SJCRH30 (cell line): ENCODE measurements around the gene KIF21B. TPM values are rescaled to one million over a fixed set of nuclear protein-coding genes. Genes with fewer than 3 reads are reported as not detected.

Source experiments
- DNase-seq, 2 experiments: peaks; one replicate each; pipeline ENCODE4 v3.0.0-alpha.2; 2015 to 2020
- H3K27ac ChIP-seq: fragments of 250-450 bp; sonication (Bioruptor Pico); 2 replicates; pipeline ENCODE4 v1.5.1; 2020; ENCODE audit warnings: mild to moderate bottlenecking, moderate library complexity
- H3K27me3 ChIP-seq: fragments of 250-450 bp; sonication (Bioruptor Pico); 2 replicates; pipeline ENCODE4 v1.5.1; 2020; ENCODE audit warnings: mild to moderate bottlenecking, moderate library complexity
- H3K36me3 ChIP-seq: fragments of 250-450 bp; sonication (Bioruptor Pico); 2 replicates; pipeline ENCODE4 v1.5.1; 2020; ENCODE audit warnings: mild to moderate bottlenecking, moderate library complexity
- H3K4me1 ChIP-seq: fragments of 250-450 bp; sonication (Bioruptor Pico); 2 replicates; pipeline ENCODE4 v1.5.1; 2020; ENCODE audit warnings: mild to moderate bottlenecking, moderate library complexity
- H3K4me3 ChIP-seq: fragments of 250-450 bp; sonication (Bioruptor Pico); 2 replicates; pipeline ENCODE4 v1.5.1; 2020; ENCODE audit warnings: mild to moderate bottlenecking, moderate library complexity
- H3K9me3 ChIP-seq: fragments of 250-450 bp; sonication (Bioruptor Pico); replicated peaks from 2 replicates; pipeline ENCODE4 v1.5.1; 2020; ENCODE audit warnings: mild to moderate bottlenecking, moderate library complexity
- total RNA-seq: library from RNA; depleted of rRNA; stranded (reverse); fragments of >200 nt; shearing (Covaris generic); gene quantifications from 2 replicates; pipeline ENCODE4 v1.2.3, GENCODE V29; 2014; rRNA removed

The KIF21B gene
- total RNA-seq, 1 experiment from 2014 or later, result 0.61 TPM

GRCh38 chr1:200921571-200922110, 101.9 kb downstream of the KIF21B start:
- no peak for DNase-seq
- Histone ChIP-seq H3K4me3 (no peak overlapping the region), H3K9me3 (no peaks in the 10 kb centered on the region), H3K36me3 (no peaks in the 10 kb centered on the region), H3K27ac (no peak overlapping the region), H3K4me1 (peaks cover 10% of the 10 kb centered on the region; the same call in 1 of the 2 replicates), H3K27me3 (no peaks in the 10 kb centered on the region)

Other genes with a start within 250 kb of the KIF21B start
- not detected in 2 replicates for gene GPR25, start 150.7 kb downstream of the KIF21B start, total RNA-seq
- gene INAVA, start 128.8 kb downstream of the KIF21B start, total RNA-seq, result 16.1 and 19.8 TPM in 2 replicates
- 0.15 and 0.24 TPM in 2 replicates for gene CACNA1S, start 88.7 kb upstream of the KIF21B start, total RNA-seq
- gene ASCL5, start 103.5 kb upstream of the KIF21B start, total RNA-seq, result not detected in 2 replicates
- gene TMEM9, start 130.8 kb upstream of the KIF21B start, total RNA-seq, result 83.5 and 87.4 TPM in 2 replicates
- not detected in 2 replicates for gene IGFN1, start 167.1 kb upstream of the KIF21B start, total RNA-seq